Progenitor cell of endocrine pancreas (in vitro differentiated cells): Measurements from ENCODE around the gene PLA2G2C. TPM values are rescaled to one million over a fixed set of nuclear protein-coding genes. Genes with fewer than 3 reads are reported as not detected.

Experiments
- DNase-seq: peaks from one replicate; pipeline ENCODE4 v3.0.0; 2021; ENCODE audit warnings: low spot score; ENCODE audit not compliant: unreplicated experiment
- H3K27ac Mint-ChIP-seq: 2 replicates; pipeline ENCODE4 v1.8.0; 2021; ENCODE audit warnings: mild to moderate bottlenecking, moderate library complexity, mixed read lengths
- H3K27me3 Mint-ChIP-seq: 2 replicates; pipeline ENCODE4 v1.8.0; 2021; ENCODE audit warnings: mixed read lengths
- H3K36me3 Mint-ChIP-seq: 2 replicates; pipeline ENCODE4 v1.8.0; 2022; ENCODE audit warnings: mixed read lengths; ENCODE audit not compliant: insufficient read depth
- H3K4me1 Mint-ChIP-seq: 2 replicates; pipeline ENCODE4 v1.8.0; 2021; ENCODE audit warnings: low read depth, mixed read lengths
- H3K4me3 Mint-ChIP-seq: 2 replicates; pipeline ENCODE4 v1.8.0; 2021; ENCODE audit warnings: low read depth, mild to moderate bottlenecking, moderate library complexity, mixed read lengths
- H3K9me3 Mint-ChIP-seq: 2 replicates; pipeline ENCODE4 v1.8.0; 2021; ENCODE audit warnings: low read depth, mixed read lengths
- total RNA-seq: library from RNA; stranded (reverse); gene quantifications from 2 replicates; pipeline ENCODE4 v1.2.1, GENCODE V29; 2021
- TF ChIP-seq, protein P1 (sequence below): fragments of 200-600 bp; sonication (generic); IDR thresholded peaks from one replicate; pipeline ENCODE4 v1.5.0; 2021; ENCODE audit warnings: antibody characterized with exemption, mild to moderate bottlenecking; ENCODE audit not compliant: unreplicated experiment

The PLA2G2C gene
- total RNA-seq, 1 donor from 2014 or later, result not detected

- no peak for DNase-seq
- Mint-ChIP-seq H3K36me3 (no peaks in the 10 kb centered on the region), H3K4me1 (peaks cover 6% of the 10 kb centered on the region), H3K27ac (no peak overlapping the region), H3K9me3 (peaks cover 1% of the 10 kb centered on the region), H3K27me3 (peaks cover 17% of the 10 kb centered on the region), H3K4me3 (no peak overlapping the region)
- TF ChIP-seq, protein P1, sequence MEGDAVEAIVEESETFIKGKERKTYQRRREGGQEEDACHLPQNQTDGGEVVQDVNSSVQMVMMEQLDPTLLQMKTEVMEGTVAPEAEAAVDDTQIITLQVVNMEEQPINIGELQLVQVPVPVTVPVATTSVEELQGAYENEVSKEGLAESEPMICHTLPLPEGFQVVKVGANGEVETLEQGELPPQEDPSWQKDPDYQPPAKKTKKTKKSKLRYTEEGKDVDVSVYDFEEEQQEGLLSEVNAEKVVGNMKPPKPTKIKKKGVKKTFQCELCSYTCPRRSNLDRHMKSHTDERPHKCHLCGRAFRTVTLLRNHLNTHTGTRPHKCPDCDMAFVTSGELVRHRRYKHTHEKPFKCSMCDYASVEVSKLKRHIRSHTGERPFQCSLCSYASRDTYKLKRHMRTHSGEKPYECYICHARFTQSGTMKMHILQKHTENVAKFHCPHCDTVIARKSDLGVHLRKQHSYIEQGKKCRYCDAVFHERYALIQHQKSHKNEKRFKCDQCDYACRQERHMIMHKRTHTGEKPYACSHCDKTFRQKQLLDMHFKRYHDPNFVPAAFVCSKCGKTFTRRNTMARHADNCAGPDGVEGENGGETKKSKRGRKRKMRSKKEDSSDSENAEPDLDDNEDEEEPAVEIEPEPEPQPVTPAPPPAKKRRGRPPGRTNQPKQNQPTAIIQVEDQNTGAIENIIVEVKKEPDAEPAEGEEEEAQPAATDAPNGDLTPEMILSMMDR, result no peak
Observed at GRCh38 chr1:20141001-20141400, 45.3 kb downstream of the PLA2G2C start.

DNA sequence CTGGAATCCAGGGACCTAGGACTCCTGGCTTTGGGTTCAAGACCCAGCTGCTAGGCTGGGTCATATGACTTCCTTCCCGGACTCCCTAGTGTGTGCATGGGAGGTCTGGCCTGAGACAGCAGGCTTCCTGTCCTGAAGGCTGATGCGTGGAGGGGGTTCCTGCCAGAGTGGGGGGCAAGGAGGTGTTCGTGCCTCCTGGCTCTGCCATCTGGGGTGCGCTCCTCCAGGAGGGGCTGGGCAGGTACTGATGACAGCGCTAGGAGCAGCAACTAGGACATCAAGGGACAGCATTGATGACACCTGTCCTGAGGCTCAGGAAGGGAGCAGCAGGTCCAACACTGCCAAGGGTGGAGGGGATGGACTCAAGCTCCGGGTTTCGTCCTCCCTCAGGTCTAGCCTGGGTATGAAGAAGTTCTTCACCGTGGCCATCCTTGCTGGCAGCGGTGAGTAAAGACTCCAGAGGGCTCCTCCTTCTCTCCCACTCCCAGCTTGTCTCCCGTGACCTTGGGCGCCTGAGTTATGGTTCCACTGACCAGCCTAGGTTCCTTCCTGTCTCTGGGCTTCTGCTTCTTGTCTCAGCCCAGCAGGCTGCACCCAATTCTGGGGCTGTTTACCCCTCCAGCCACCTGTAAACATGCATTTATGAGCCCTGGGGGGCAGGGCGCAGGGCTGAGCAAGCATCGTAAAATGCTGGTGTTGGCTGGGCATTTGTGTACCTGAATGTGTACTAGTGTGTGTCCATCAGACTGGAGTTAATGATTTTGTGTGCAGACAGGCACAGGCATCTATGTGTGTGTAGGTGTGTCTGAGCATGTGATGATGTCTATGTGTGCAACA, 46.3 kb downstream of the PLA2G2C start:
- peaks cover 17% of the 10 kb centered on the region for H3K27me3 Mint-ChIP-seq
- peaks cover 6% of the 10 kb centered on the region for H3K4me1 Mint-ChIP-seq
- H3K9me3 Mint-ChIP-seq, result peaks cover 4% of the 10 kb centered on the region
- DNase-seq, result no peak
- no peak overlapping the region for H3K27ac Mint-ChIP-seq
- H3K4me3 Mint-ChIP-seq, result no peak overlapping the region
- H3K36me3 Mint-ChIP-seq, result no peaks in the 10 kb centered on the region
- TF ChIP-seq, protein P1, result no peak

DNA sequence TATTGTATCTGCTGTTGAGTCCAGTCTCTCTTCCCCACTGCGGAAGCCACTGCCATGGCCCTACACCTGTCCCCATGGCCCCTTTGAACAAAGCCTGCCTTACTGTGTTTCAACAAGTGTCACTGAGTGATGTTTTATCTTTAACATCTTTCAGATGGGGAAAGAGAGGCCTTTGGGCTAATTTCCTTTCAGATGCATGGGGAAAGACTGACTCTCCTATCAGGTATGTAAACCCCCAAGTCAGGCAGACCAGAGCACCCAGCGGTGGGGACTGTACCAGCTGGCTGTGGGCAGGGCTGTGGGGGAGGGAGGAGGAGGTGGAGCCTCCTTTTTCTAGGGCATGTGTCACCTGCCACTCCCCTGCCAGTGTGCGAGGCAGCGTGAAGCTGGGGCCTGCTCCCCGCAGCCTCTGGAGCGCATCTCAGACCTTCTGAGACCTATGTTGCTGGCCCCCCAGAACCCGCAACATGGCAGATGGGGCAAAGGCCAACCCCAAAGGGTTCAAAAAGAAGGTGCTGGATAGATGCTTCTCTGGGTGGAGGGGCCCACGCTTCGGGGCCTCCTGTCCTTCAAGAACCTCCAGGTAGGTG, 47.3 kb downstream of the PLA2G2C start, which contains the start of gene PLA2G2F:
Gene PLA2G2F, plus strand, starts transcription at position 363 of the 590 bp plus-strand sequence. Its CDS starts 105 bp downstream, at position 468.
- H3K36me3 Mint-ChIP-seq, result no peaks in the 10 kb centered on the region
- DNase-seq, result no peak
- peaks cover 17% of the 10 kb centered on the region for H3K27me3 Mint-ChIP-seq
- no peak within 1 kb of the TSS for H3K27ac Mint-ChIP-seq
- no peak within 1 kb of the TSS for H3K4me3 Mint-ChIP-seq
- peaks cover 4% of the 10 kb centered on the region for H3K9me3 Mint-ChIP-seq
- TF ChIP-seq, protein P1, result no peak
- peaks cover 6% of the 10 kb centered on the region for H3K4me1 Mint-ChIP-seq

DNA sequence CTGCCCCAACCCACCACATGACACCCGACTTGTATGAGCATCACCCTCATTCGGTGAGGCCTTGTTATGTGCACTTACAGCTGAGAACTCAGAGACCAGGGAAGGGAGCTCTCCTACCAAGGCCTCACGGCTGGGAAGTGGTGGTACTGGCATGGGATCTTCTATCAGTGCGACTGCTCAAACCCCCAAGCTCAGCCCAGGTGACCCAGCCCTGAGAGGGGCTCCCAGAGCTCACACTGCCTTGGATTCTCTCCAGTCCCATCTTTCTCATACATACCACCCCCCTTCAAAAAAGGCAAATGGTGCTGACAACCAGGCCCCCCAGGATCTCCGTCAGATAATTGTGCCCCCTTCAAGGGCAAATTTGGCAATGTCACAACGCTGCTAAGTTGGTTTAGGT, 48.0 kb downstream of the PLA2G2C start:
- no peaks in the 10 kb centered on the region for H3K36me3 Mint-ChIP-seq
- TF ChIP-seq, protein P1, result no peak
- no peak overlapping the region for H3K4me3 Mint-ChIP-seq
- peaks cover 6% of the 10 kb centered on the region for H3K4me1 Mint-ChIP-seq
- no peak for DNase-seq
- no peak overlapping the region for H3K27ac Mint-ChIP-seq
- H3K9me3 Mint-ChIP-seq, result peaks cover 4% of the 10 kb centered on the region
- peaks cover 17% of the 10 kb centered on the region for H3K27me3 Mint-ChIP-seq

DNA sequence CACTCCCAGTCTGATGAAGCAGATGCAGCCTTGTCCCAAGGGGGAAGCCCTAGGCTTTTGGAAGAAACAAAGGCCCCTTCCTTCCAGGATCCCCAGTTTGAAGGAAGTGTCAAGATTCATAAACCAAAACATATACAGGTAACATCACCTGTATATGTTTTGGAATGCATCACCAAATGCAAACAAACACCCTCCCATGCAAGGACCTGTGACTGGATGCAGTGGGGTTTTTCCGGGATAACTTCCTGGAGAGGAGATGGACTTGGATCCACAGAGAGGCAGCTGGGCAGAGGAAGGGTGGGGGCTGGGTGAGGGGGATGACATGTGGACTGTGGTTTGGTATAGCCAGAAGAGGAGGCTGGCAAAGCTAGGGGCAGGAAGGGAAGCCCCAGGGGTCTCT, 48.7 kb downstream of the PLA2G2C start:
- Mint-ChIP-seq H3K27me3 (peaks cover 16% of the 10 kb centered on the region), H3K9me3 (peaks cover 4% of the 10 kb centered on the region), H3K36me3 (no peaks in the 10 kb centered on the region), H3K4me3 (no peak overlapping the region), H3K4me1 (peaks cover 6% of the 10 kb centered on the region), H3K27ac (no peak overlapping the region)
- TF ChIP-seq, protein P1, result no peak
- DNase-seq, result no peak
